SK-N-MC (cell line): ENCODE results near the gene PRIMPOL.
A peak's percentile ranks its signal among the peaks of the same experiment; 100 is the strongest.

ENCODE experiments used
- DNase-seq: peaks from one replicate; pipeline ENCODE4 v3.0.0-alpha.2; 2011; ENCODE audit warnings: low read depth, low spot score
- H3K27ac ChIP-seq: fragments of 200-600 bp; sonication (generic); 2 replicates; pipeline ENCODE4 v1.5.1; 2016; ENCODE audit warnings: mixed run types
- H3K36me3 ChIP-seq: fragments of 200-600 bp; sonication (generic); 2 replicates; pipeline ENCODE4 v1.6.1; 2017; ENCODE audit warnings: antibody characterized with exemption, low read length, mixed read lengths; ENCODE audit not compliant: insufficient read depth
- H3K4me3 ChIP-seq: fragments of 200-600 bp; sonication (generic); 2 replicates; pipeline ENCODE4 v1.5.1; 2016
- H3K9ac ChIP-seq: fragments of 200-600 bp; sonication (generic); 2 replicates; pipeline ENCODE4 v1.8.0; 2017; ENCODE audit warnings: mixed run types, mixed read lengths; ENCODE audit not compliant: insufficient read length
- H3K9me3 ChIP-seq: fragments of 200-600 bp; sonication (generic); 2 replicates; pipeline ENCODE4 v1.6.1; 2017; ENCODE audit warnings: low read depth, mild to moderate bottlenecking, antibody characterized with exemption, low read length, moderate library complexity, mixed read lengths
- EZH2 ChIP-seq: fragments of 200-600 bp; sonication (generic); IDR thresholded peaks from one replicate; pipeline ENCODE4 v1.6.1; 2017; ENCODE audit warnings: antibody characterized with exemption
- FOXP2 ChIP-seq: optimal IDR thresholded peaks from 2 replicates; pipeline ENCODE3; 2011; ENCODE audit warnings: mild to moderate bottlenecking, moderate library complexity; ENCODE audit not compliant: insufficient read depth; ENCODE audit errors: extremely low read length, control extremely low read depth
- POLR2AphosphoS5 ChIP-seq: IDR thresholded peaks from 2 replicates; pipeline ENCODE4 v1.6.1; 2012; ENCODE audit warnings: mild to moderate bottlenecking, low read depth, low read length, borderline replicate concordance

The PRIMPOL gene

DNA sequence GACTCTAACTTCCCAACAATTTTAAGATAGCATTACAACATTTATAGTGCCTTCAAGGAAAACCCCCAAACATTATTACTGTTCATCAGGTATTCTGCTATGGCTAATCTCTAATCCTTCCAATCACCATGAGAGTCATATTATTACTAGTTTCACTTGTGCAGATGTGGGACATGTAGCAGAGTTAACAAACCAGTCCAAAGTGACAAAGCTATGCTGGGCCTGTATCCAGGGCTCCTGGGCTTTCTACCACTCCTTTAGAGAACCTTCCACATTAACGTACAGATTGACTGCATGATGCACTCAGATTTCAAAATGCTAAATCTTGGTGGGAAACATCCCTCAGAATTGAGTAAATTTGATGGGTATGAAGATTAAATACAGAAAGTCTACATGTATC, 16.7 kb upstream of the PRIMPOL start:
- H3K9me3 ChIP-seq, result no peaks in the 10 kb centered on the region
- TF ChIP-seq FOXP2 (no peak), EZH2 (no peak), POLR2AphosphoS5 (no peak)
- no peak for DNase-seq
- no peak overlapping the region for H3K27ac ChIP-seq
- H3K36me3 ChIP-seq, result peaks cover 70% of the 10 kb centered on the region
- H3K9ac ChIP-seq, result no peak overlapping the region
- H3K4me3 ChIP-seq, result no peak overlapping the region

GRCh38 chr4:184635381-184635780, 14.2 kb upstream of the PRIMPOL start:
- no peak for TF ChIP-seq FOXP2
- Histone ChIP-seq H3K27ac (no peak overlapping the region), H3K36me3 (peaks cover 55% of the 10 kb centered on the region), H3K9ac (no peak overlapping the region), H3K4me3 (no peak overlapping the region), H3K9me3 (no peaks in the 10 kb centered on the region)
- no peak for DNase-seq

DNA sequence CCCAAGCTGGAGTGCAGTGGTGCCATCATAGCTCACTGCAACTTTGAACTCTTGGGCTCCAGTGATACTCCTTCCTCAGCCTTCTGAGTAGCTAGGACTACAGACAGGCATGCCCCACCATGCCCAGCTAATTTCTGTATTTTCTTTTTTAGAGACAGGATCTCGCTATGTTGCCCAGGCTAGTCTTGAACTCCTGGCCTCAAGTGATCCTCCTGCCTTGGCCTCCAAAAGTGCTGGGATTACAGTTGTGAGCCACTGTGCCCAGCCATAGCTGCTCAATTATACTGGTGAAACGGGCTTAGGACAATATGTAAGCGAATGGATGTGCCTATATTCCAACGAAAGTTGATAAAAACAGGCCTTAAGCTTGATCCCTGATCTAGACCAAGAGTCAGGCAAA, 13.4 kb upstream of the PRIMPOL start:
- Histone ChIP-seq H3K36me3 (peaks cover 50% of the 10 kb centered on the region), H3K9ac (no peak overlapping the region)
- DNase-seq, result no peak

DNA sequence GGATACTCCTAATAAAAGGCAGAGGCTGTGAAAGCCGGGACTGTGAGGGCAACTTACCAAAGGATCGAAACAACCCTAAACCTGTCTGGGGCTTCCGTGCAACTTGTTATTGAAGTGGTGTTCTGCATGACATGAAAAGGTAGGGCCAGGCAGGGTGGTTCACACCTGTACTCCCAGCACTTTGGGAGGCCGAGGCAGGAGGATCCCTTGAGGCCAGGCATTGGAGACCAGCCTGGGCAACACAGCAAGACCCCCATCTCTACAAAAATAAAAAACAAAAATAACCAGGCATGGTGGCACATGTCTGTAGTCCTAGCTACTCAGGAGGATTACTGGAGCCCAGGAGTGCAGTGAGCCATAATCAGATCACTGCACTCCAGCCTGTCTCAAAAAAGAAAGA, 12.6 kb upstream of the PRIMPOL start:
- H3K9me3 ChIP-seq, result no peaks in the 10 kb centered on the region
- no peak overlapping the region for H3K27ac ChIP-seq
- no peak overlapping the region for H3K9ac ChIP-seq
- no peak overlapping the region for H3K4me3 ChIP-seq
- DNase-seq, result no peak
- peaks cover 47% of the 10 kb centered on the region for H3K36me3 ChIP-seq
- TF ChIP-seq FOXP2, result no peak
- TF ChIP-seq POLR2AphosphoS5, result no peak
- no peak for TF ChIP-seq EZH2

More for the DNA sequence above, 13.4 kb upstream of the PRIMPOL start:
- H3K9me3 ChIP-seq, result no peaks in the 10 kb centered on the region
- H3K4me3 ChIP-seq, result no peak overlapping the region
- TF ChIP-seq POLR2AphosphoS5, result no peak
- no peak for TF ChIP-seq FOXP2
- TF ChIP-seq EZH2, result no peak
- H3K27ac ChIP-seq, result no peak overlapping the region

GRCh38 chr4:184641022-184641421, 8.5 kb upstream of the PRIMPOL start:
- H3K9ac ChIP-seq, result no peak overlapping the region
- no peak for DNase-seq
- TF ChIP-seq POLR2AphosphoS5 (no peak), FOXP2 (no peak), EZH2 (no peak)
- no peaks in the 10 kb centered on the region for H3K9me3 ChIP-seq
- no peak overlapping the region for H3K27ac ChIP-seq
- no peak overlapping the region for H3K4me3 ChIP-seq
- H3K36me3 ChIP-seq, result peaks cover 30% of the 10 kb centered on the region

GRCh38 chr4:184641451-184641850, 8.1 kb upstream of the PRIMPOL start:
- DNase-seq, result no peak
- peaks cover 29% of the 10 kb centered on the region for H3K36me3 ChIP-seq
- H3K4me3 ChIP-seq, result no peak overlapping the region
- TF ChIP-seq EZH2 (no peak), POLR2AphosphoS5 (no peak), FOXP2 (no peak)
- H3K27ac ChIP-seq, result no peak overlapping the region
- no peaks in the 10 kb centered on the region for H3K9me3 ChIP-seq
- no peak overlapping the region for H3K9ac ChIP-seq

DNA sequence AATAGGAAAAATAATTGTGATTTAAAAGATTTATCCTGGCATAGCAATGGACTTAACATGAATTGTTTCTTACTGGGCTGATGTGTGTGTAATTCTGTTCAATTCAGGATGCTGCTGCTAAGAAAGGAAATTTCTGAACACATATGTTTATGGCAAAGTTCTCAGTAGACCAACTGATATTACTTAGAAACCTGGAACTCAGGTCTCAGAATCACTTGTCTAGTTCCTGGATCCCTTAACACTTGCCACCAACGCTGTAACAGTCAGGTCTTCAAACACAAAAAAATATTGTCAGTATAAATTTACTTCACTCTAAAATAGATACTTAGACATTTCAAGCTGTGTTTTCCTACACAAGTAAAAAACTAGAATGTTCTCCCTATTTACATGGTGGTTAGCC, 5.8 kb upstream of the PRIMPOL start:
- no peak overlapping the region for H3K4me3 ChIP-seq
- no peak for DNase-seq
- H3K9ac ChIP-seq, result peak overlapping the region; percentile 55
- H3K27ac ChIP-seq, result peak overlapping the region; percentile 70
- TF ChIP-seq EZH2 (no peak), POLR2AphosphoS5 (no peak), FOXP2 (no peak)
- H3K9me3 ChIP-seq, result no peaks in the 10 kb centered on the region
- H3K36me3 ChIP-seq, result peaks cover 6% of the 10 kb centered on the region

DNA sequence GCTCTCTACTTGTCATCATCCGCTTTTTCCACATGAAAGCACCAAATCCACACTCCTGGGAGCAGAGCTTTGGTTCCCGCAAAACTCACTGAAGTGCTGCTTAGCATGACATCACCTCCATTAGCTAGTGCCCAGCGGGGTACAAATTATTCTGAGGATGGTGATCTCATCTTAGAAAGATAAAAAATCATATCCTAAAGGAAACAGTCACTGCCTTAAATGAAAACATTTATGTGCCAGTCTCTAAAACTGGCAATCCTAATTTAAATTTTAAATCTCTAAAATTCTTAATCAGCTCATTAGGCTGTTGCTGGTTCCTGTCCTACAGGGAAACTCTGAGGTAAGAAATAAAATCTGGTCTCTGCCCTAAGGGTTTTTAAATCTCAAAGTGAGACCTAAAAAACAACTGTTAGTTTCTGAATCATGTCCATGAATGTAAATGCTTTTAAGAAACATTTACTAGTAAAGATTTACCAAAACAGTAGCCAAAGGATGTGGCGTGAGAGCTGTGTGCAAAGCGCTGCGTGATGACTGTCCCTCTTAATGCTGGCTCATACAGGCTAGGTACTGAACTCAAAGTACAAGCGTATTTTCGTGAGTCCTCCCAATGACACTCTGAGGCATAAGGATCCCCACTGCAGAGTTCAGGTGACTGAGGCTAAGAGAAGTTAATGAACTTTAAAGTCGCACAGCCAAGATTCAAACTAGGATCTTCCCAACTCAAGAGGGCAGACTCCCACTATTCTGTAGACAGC, 4.8 kb upstream of the PRIMPOL start:
- peak overlapping the region; percentile 91 for H3K27ac ChIP-seq
- peak; percentile 52 for DNase-seq
- peak overlapping the region; percentile 64 for H3K9ac ChIP-seq
- TF ChIP-seq POLR2AphosphoS5, result no peak
- no peak for TF ChIP-seq EZH2
- H3K4me3 ChIP-seq, result peak overlapping the region; percentile 33
- H3K9me3 ChIP-seq, result no peaks in the 10 kb centered on the region
- peaks cover 6% of the 10 kb centered on the region; the same call in 1 of the 2 replicates for H3K36me3 ChIP-seq
